Measurements from ENCODE around the gene LRBA. TPM values are rescaled to one million over a fixed set of nuclear protein-coding genes. Genes with fewer than 3 reads are reported as not detected.

Gene LRBA
- total and polyA plus RNA-seq, 2 donors (not counting 1 experiment from before 2014, with no cell fraction given): 16.4 to 36.7 TPM

- DNase-seq (ENCODE audit: low read depth in 2 of 2): no peak
- Histone ChIP-seq H3K4me1 (ENCODE audit: control insufficient read depth, extremely low read depth, insufficient read depth, low read length) (no peaks in the 10 kb centered on the region), H3K4me3 (replicated peaks in 1 of 4; ENCODE audit: control extremely low read depth in 1 of 4, insufficient read depth in 1 of 4, low read depth in 3 of 4, low read length in 4 of 4) (no peak overlapping the region), H3K36me3 (ENCODE audit: control insufficient read depth, insufficient read depth, low read length) (no peaks in the 10 kb centered on the region), H3K79me2 (ENCODE audit: control insufficient read depth, insufficient read depth, low read length) (no peaks in the 10 kb centered on the region), H3K27me3 (ENCODE audit: control insufficient read depth, insufficient read depth, low read length) (no peaks in the 10 kb centered on the region), H3K27ac (ENCODE audit: insufficient read depth, low read length) (no peak overlapping the region), H3K9me3 (ENCODE audit: control insufficient read depth, insufficient read depth, low read depth, low read length) (no peaks in the 10 kb centered on the region), H2AFZ (ENCODE audit: low read length) (no peak overlapping the region), H4K20me1 (ENCODE audit: control insufficient read depth, extremely low read depth, insufficient read depth, low read length) (no peaks in the 10 kb centered on the region), H3K9ac (ENCODE audit: insufficient read depth, low read length) (no peak overlapping the region), H3K4me2 (ENCODE audit: extremely low read depth, insufficient read depth, low read length) (no peak overlapping the region)
- no peak for TF ChIP-seq EZH2 (IDR thresholded peaks at IDR 0.05; ENCODE audit: low read length, missing control alignments)
- TF ChIP-seq, protein P1, sequence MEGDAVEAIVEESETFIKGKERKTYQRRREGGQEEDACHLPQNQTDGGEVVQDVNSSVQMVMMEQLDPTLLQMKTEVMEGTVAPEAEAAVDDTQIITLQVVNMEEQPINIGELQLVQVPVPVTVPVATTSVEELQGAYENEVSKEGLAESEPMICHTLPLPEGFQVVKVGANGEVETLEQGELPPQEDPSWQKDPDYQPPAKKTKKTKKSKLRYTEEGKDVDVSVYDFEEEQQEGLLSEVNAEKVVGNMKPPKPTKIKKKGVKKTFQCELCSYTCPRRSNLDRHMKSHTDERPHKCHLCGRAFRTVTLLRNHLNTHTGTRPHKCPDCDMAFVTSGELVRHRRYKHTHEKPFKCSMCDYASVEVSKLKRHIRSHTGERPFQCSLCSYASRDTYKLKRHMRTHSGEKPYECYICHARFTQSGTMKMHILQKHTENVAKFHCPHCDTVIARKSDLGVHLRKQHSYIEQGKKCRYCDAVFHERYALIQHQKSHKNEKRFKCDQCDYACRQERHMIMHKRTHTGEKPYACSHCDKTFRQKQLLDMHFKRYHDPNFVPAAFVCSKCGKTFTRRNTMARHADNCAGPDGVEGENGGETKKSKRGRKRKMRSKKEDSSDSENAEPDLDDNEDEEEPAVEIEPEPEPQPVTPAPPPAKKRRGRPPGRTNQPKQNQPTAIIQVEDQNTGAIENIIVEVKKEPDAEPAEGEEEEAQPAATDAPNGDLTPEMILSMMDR (conservative IDR thresholded peaks at IDR 0.05 in 1 of 2, IDR thresholded peaks at IDR 0.05 in 1 of 2; ENCODE audit: low read depth in 1 of 2, low read length in 2 of 2): no peak
Observed at GRCh38 chr4:151035328-151035727, 20.2 kb upstream of the LRBA start.

GRCh38 chr4:151034829-151035228 lies 19.7 kb upstream of the LRBA start:
- no peaks in the 10 kb centered on the region for H3K27me3 ChIP-seq (ENCODE audit: control insufficient read depth, insufficient read depth, low read length)
- H3K4me3 ChIP-seq (replicated peaks in 1 of 4; ENCODE audit: control extremely low read depth in 1 of 4, insufficient read depth in 1 of 4, low read depth in 3 of 4, low read length in 4 of 4): no peak overlapping the region
- no peak overlapping the region for H2AFZ ChIP-seq (ENCODE audit: low read length)
- H3K79me2 ChIP-seq (ENCODE audit: control insufficient read depth, insufficient read depth, low read length): no peaks in the 10 kb centered on the region
- H3K36me3 ChIP-seq (ENCODE audit: control insufficient read depth, insufficient read depth, low read length): no peaks in the 10 kb centered on the region
- no peak overlapping the region for H3K9ac ChIP-seq (ENCODE audit: insufficient read depth, low read length)
- no peaks in the 10 kb centered on the region for H4K20me1 ChIP-seq (ENCODE audit: control insufficient read depth, extremely low read depth, insufficient read depth, low read length)
- no peak for DNase-seq (ENCODE audit: low read depth in 2 of 2)
- H3K9me3 ChIP-seq (ENCODE audit: control insufficient read depth, insufficient read depth, low read depth, low read length): no peaks in the 10 kb centered on the region
- no peaks in the 10 kb centered on the region for H3K4me1 ChIP-seq (ENCODE audit: control insufficient read depth, extremely low read depth, insufficient read depth, low read length)
- no peak overlapping the region for H3K4me2 ChIP-seq (ENCODE audit: extremely low read depth, insufficient read depth, low read length)
- no peak overlapping the region for H3K27ac ChIP-seq (ENCODE audit: insufficient read depth, low read length)
- TF ChIP-seq, protein P1 (conservative IDR thresholded peaks at IDR 0.05 in 1 of 2, IDR thresholded peaks at IDR 0.05 in 1 of 2; ENCODE audit: low read depth in 1 of 2, low read length in 2 of 2): no peak
- TF ChIP-seq EZH2 (IDR thresholded peaks at IDR 0.05; ENCODE audit: low read length, missing control alignments): no peak

GRCh38 chr4:151031831-151032605 lies 16.9 kb upstream of the LRBA start:
- H3K79me2 ChIP-seq (ENCODE audit: control insufficient read depth, insufficient read depth, low read length): no peaks in the 10 kb centered on the region
- H3K9ac ChIP-seq (ENCODE audit: insufficient read depth, low read length): no peak overlapping the region
- no peak overlapping the region for H3K27ac ChIP-seq (ENCODE audit: insufficient read depth, low read length)
- peak; percentile 13 to 82 for DNase-seq (ENCODE audit: low read depth in 2 of 2)
- TF ChIP-seq, protein P1 (conservative IDR thresholded peaks at IDR 0.05 in 1 of 2, IDR thresholded peaks at IDR 0.05 in 1 of 2; ENCODE audit: low read depth in 1 of 2, low read length in 2 of 2): no peak
- TF ChIP-seq EZH2 (IDR thresholded peaks at IDR 0.05; ENCODE audit: low read length, missing control alignments): no peak
- H3K4me1 ChIP-seq (ENCODE audit: control insufficient read depth, extremely low read depth, insufficient read depth, low read length): no peaks in the 10 kb centered on the region
- no peak overlapping the region for H3K4me2 ChIP-seq (ENCODE audit: extremely low read depth, insufficient read depth, low read length)
- H3K27me3 ChIP-seq (ENCODE audit: control insufficient read depth, insufficient read depth, low read length): no peaks in the 10 kb centered on the region
- no peaks in the 10 kb centered on the region for H4K20me1 ChIP-seq (ENCODE audit: control insufficient read depth, extremely low read depth, insufficient read depth, low read length)
- no peak overlapping the region for H3K4me3 ChIP-seq (replicated peaks in 1 of 4; ENCODE audit: control extremely low read depth in 1 of 4, insufficient read depth in 1 of 4, low read depth in 3 of 4, low read length in 4 of 4)
- H2AFZ ChIP-seq (ENCODE audit: low read length): peak overlapping the region; percentile 64
- H3K36me3 ChIP-seq (ENCODE audit: control insufficient read depth, insufficient read depth, low read length): no peaks in the 10 kb centered on the region
- no peaks in the 10 kb centered on the region for H3K9me3 ChIP-seq (ENCODE audit: control insufficient read depth, insufficient read depth, low read depth, low read length)

Measured in fibroblast of lung (primary cell).